DND-41 (cell line): ENCODE results near the gene CANT1.

ENCODE experiments used
- EZH2 ChIP-seq: IDR thresholded peaks from 3 replicates; pipeline ENCODE4 v1.6.1; 2012; ENCODE audit warnings: borderline replicate concordance, low read depth, mild to moderate bottlenecking, moderate library complexity, low read length, inconsistent platforms; ENCODE audit not compliant: severe bottlenecking
- TF ChIP-seq, protein P1 (sequence below): IDR thresholded peaks from 2 replicates; pipeline ENCODE4 v1.5.1; 2012; ENCODE audit warnings: borderline replicate concordance, low read length, moderate library complexity, mild to moderate bottlenecking; ENCODE audit not compliant: poor library complexity, severe bottlenecking; ENCODE audit errors: extremely low read depth

DNA sequence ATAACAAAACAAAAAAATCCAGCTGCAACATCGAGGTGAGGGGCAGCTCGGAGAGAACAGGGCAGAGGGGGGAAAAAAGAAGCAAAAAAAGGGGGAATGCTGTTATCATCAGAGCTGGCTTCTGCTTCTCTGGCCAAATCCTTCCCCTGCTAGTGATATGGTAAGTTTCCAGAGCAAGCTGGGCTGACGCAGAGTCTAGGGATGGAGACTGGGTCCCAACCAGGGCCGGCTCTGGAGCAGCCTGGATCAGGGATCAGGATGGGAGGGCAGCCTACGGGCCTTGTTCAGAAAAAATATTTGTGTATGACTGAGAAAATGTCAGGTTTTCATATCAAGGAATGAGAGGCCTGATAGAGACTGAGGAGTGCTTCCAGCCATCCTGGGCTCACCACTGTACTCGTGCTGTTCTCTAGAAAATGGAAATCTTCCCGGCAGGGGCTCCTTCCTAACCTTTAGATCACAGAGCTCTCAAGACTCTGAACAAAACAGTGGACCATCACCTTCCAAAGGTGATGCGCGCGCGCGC lies 13.7 kb upstream of the CANT1 start:
- TF ChIP-seq, protein P1, sequence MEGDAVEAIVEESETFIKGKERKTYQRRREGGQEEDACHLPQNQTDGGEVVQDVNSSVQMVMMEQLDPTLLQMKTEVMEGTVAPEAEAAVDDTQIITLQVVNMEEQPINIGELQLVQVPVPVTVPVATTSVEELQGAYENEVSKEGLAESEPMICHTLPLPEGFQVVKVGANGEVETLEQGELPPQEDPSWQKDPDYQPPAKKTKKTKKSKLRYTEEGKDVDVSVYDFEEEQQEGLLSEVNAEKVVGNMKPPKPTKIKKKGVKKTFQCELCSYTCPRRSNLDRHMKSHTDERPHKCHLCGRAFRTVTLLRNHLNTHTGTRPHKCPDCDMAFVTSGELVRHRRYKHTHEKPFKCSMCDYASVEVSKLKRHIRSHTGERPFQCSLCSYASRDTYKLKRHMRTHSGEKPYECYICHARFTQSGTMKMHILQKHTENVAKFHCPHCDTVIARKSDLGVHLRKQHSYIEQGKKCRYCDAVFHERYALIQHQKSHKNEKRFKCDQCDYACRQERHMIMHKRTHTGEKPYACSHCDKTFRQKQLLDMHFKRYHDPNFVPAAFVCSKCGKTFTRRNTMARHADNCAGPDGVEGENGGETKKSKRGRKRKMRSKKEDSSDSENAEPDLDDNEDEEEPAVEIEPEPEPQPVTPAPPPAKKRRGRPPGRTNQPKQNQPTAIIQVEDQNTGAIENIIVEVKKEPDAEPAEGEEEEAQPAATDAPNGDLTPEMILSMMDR, result no peak
- TF ChIP-seq EZH2, result no peak
